IPS DF 6.9 (cell line): ENCODE data around the gene ELK4.

ENCODE experiments used
- DNase-seq: peaks from one replicate; pipeline ENCODE4 v3.0.0-alpha.2; 2013; ENCODE audit warnings: low read depth, low spot score
- H3K27ac ChIP-seq: one replicate; pipeline ENCODE4 v1.5.1; 2013; ENCODE audit warnings: low read length, control low read depth
- H3K27me3 ChIP-seq: 2 replicates; pipeline ENCODE4 v1.6.1; 2013; ENCODE audit warnings: mild to moderate bottlenecking, low read length; ENCODE audit not compliant: control insufficient read depth, insufficient read depth
- H3K36me3 ChIP-seq: 2 replicates; pipeline ENCODE4 v1.6.1; 2013; ENCODE audit warnings: low read length; ENCODE audit not compliant: control insufficient read depth, insufficient read depth
- H3K4me1 ChIP-seq: 2 replicates; pipeline ENCODE4 v1.6.1; 2013; ENCODE audit warnings: low read length; ENCODE audit not compliant: control insufficient read depth, insufficient read depth
- H3K4me3 ChIP-seq: 2 replicates; pipeline ENCODE4 v1.5.1; 2013; ENCODE audit warnings: mild to moderate bottlenecking, low read length
- H3K9me3 ChIP-seq: 2 replicates; pipeline ENCODE4 v1.6.1; 2013; ENCODE audit warnings: low read length, inconsistent platforms; ENCODE audit not compliant: control insufficient read depth, insufficient read depth
- WGBS: extraction: QIAGEN DNeasy Blood & Tissue Kit; methylation state at CpG from one replicate; pipeline ENCODE4 v1.1.7; 2013; ENCODE audit warnings: mixed read lengths, missing lambda C conversion rate; ENCODE audit not compliant: insufficient read length, insufficient coverage; 5-methylcytosine and 5-hydroxymethylcytosine counted together

Gene ELK4

GRCh38 chr1:205663286-205663936 is 31.6 kb upstream of the ELK4 start:
- H3K36me3 ChIP-seq = peaks cover 3% of the 10 kb centered on the region
- no peak overlapping the region for H3K27ac ChIP-seq
- no peak overlapping the region for H3K4me3 ChIP-seq
- WGBS = no CpG with 5 or more reads among the region's 18 CpGs
- no peaks in the 10 kb centered on the region for H3K9me3 ChIP-seq
- H3K27me3 ChIP-seq = no peaks in the 10 kb centered on the region
- peaks cover 6% of the 10 kb centered on the region; the same call in 1 of the 2 replicates for H3K4me1 ChIP-seq
- DNase-seq = no peak

GRCh38 chr1:205662791-205663190 is 31.0 kb upstream of the ELK4 start:
- Histone ChIP-seq H3K4me3 (no peak overlapping the region), H3K27me3 (no peaks in the 10 kb centered on the region), H3K4me1 (peaks cover 5% of the 10 kb centered on the region; the same call in 1 of the 2 replicates), H3K9me3 (no peaks in the 10 kb centered on the region), H3K36me3 (peaks cover 3% of the 10 kb centered on the region), H3K27ac (no peak overlapping the region)
- WGBS = no CpG with 5 or more reads among the region's 24 CpGs
- DNase-seq = no peak

- H3K36me3 ChIP-seq = peaks cover 3% of the 10 kb centered on the region
- H3K4me1 ChIP-seq = peaks cover 5% of the 10 kb centered on the region; the same call in 1 of the 2 replicates
- WGBS = no CpG with 5 or more reads among the region's 15 CpGs
- H3K27ac ChIP-seq = no peak overlapping the region
- no peak overlapping the region for H3K4me3 ChIP-seq
- DNase-seq = no peak
- no peaks in the 10 kb centered on the region for H3K27me3 ChIP-seq
- H3K9me3 ChIP-seq = no peaks in the 10 kb centered on the region
Measured at GRCh38 chr1:205662135-205662738, 30.4 kb upstream of the ELK4 start.

- H3K27ac ChIP-seq = no peak overlapping the region
- H3K4me3 ChIP-seq = no peak overlapping the region
- no peak for DNase-seq
- H3K36me3 ChIP-seq = peaks cover 3% of the 10 kb centered on the region
- no peaks in the 10 kb centered on the region for H3K9me3 ChIP-seq
- no CpG with 5 or more reads among the region's 16 CpGs for WGBS
- H3K4me1 ChIP-seq = peaks cover 5% of the 10 kb centered on the region; the same call in 1 of the 2 replicates
- H3K27me3 ChIP-seq = no peaks in the 10 kb centered on the region
Measured at GRCh38 chr1:205661429-205662134, 29.8 kb upstream of the ELK4 start.

- no peaks in the 10 kb centered on the region for H3K27me3 ChIP-seq
- no peak for DNase-seq
- H3K36me3 ChIP-seq = peaks cover 3% of the 10 kb centered on the region
- WGBS = no CpG with 5 or more reads among the region's 8 CpGs
- H3K27ac ChIP-seq = no peak overlapping the region
- no peak overlapping the region for H3K4me3 ChIP-seq
- peaks cover 5% of the 10 kb centered on the region; the same call in 1 of the 2 replicates for H3K4me1 ChIP-seq
- H3K9me3 ChIP-seq = no peaks in the 10 kb centered on the region
Measured at GRCh38 chr1:205660361-205660760, 28.6 kb upstream of the ELK4 start.

- WGBS = no CpG with 5 or more reads among the region's 20 CpGs
- H3K27ac ChIP-seq = no peak overlapping the region
- no peaks in the 10 kb centered on the region for H3K27me3 ChIP-seq
- DNase-seq = no peak
- no peak overlapping the region for H3K4me3 ChIP-seq
- peaks cover 3% of the 10 kb centered on the region for H3K36me3 ChIP-seq
- peaks cover 5% of the 10 kb centered on the region; the same call in 1 of the 2 replicates for H3K4me1 ChIP-seq
- no peaks in the 10 kb centered on the region for H3K9me3 ChIP-seq
Measured at GRCh38 chr1:205658943-205659581, 27.3 kb upstream of the ELK4 start.

GRCh38 chr1:205656236-205656635 is 24.4 kb upstream of the ELK4 start:
- no peak overlapping the region for H3K27ac ChIP-seq
- DNase-seq = no peak
- H3K27me3 ChIP-seq = no peaks in the 10 kb centered on the region
- no peaks in the 10 kb centered on the region for H3K4me1 ChIP-seq
- WGBS = no CpG with 5 or more reads among the region's 2 CpGs
- H3K4me3 ChIP-seq = no peak overlapping the region
- H3K9me3 ChIP-seq = no peaks in the 10 kb centered on the region
- H3K36me3 ChIP-seq = no peaks in the 10 kb centered on the region

GRCh38 chr1:205652984-205653383 is 21.2 kb upstream of the ELK4 start:
- Histone ChIP-seq H3K36me3 (no peaks in the 10 kb centered on the region; the same call in 1 of the 2 replicates), H3K4me1 (peaks cover 6% of the 10 kb centered on the region; the same call in 1 of the 2 replicates), H3K9me3 (no peaks in the 10 kb centered on the region), H3K27ac (no peak overlapping the region), H3K4me3 (no peak overlapping the region), H3K27me3 (no peaks in the 10 kb centered on the region)
- no peak for DNase-seq
- WGBS = no CpG with 5 or more reads among the region's 11 CpGs

GRCh38 chr1:205650241-205650640 is 18.4 kb upstream of the ELK4 start:
- WGBS = no CpG with 5 or more reads among the region's 1 CpG
- DNase-seq = no peak
- no peaks in the 10 kb centered on the region for H3K9me3 ChIP-seq

GRCh38 chr1:205645519-205645918 is 13.7 kb upstream of the ELK4 start:
- no peak for DNase-seq
- H3K27me3 ChIP-seq = no peaks in the 10 kb centered on the region
- WGBS = no CpG with 5 or more reads among the region's 8 CpGs
- no peak overlapping the region for H3K4me3 ChIP-seq
- H3K27ac ChIP-seq = no peak overlapping the region
- H3K36me3 ChIP-seq = no peaks in the 10 kb centered on the region; the same call in 1 of the 2 replicates
- no peaks in the 10 kb centered on the region for H3K9me3 ChIP-seq
- H3K4me1 ChIP-seq = peaks cover 6% of the 10 kb centered on the region; the same call in 1 of the 2 replicates

More at GRCh38 chr1:205650241-205650640, 18.4 kb upstream of the ELK4 start:
- H3K4me3 ChIP-seq = no peak overlapping the region
- H3K27ac ChIP-seq = no peak overlapping the region
- H3K27me3 ChIP-seq = no peaks in the 10 kb centered on the region
- H3K4me1 ChIP-seq = peaks cover 6% of the 10 kb centered on the region; the same call in 1 of the 2 replicates
- H3K36me3 ChIP-seq = no peaks in the 10 kb centered on the region; the same call in 1 of the 2 replicates
